ENCODE measurements around the gene CCNI2.
A peak's percentile ranks its signal among the peaks of the same experiment; 100 is the strongest.

Gene CCNI2

GRCh38 chr5:132772291-132773070 lies 25.3 kb downstream of the CCNI2 start:
- no peak overlapping the region for H3K4me3 ChIP-seq (ENCODE audit: low read length)
- TF ChIP-seq CTCF (conservative IDR thresholded peaks at IDR 0.05; ENCODE audit: low read length): no peak
- DNase-seq (ENCODE audit: low read depth): peak; percentile 41

- no peak for DNase-seq (ENCODE audit: low read depth)
- no peak for TF ChIP-seq CTCF (conservative IDR thresholded peaks at IDR 0.05; ENCODE audit: low read length)
- H3K4me3 ChIP-seq (ENCODE audit: low read length): no peak overlapping the region
These were observed 25.9 kb downstream of the CCNI2 start for GRCh38 chr5:132773114-132773513.

- no peak overlapping the region for H3K4me3 ChIP-seq (ENCODE audit: low read length)
These were observed 26.6 kb downstream of the CCNI2 start for GRCh38 chr5:132773601-132774355.

GRCh38 chr5:132774406-132774805 lies 27.2 kb downstream of the CCNI2 start:
- no peak for DNase-seq (ENCODE audit: low read depth)
- no peak overlapping the region for H3K4me3 ChIP-seq (ENCODE audit: low read length)
- TF ChIP-seq CTCF (conservative IDR thresholded peaks at IDR 0.05; ENCODE audit: low read length): no peak

More at GRCh38 chr5:132773601-132774355, 26.6 kb downstream of the CCNI2 start:
- DNase-seq (ENCODE audit: low read depth): no peak
- TF ChIP-seq CTCF (conservative IDR thresholded peaks at IDR 0.05; ENCODE audit: low read length): no peak

- no peak for DNase-seq (ENCODE audit: low read depth)
- no peak for TF ChIP-seq CTCF (conservative IDR thresholded peaks at IDR 0.05; ENCODE audit: low read length)
- no peak overlapping the region; the same call in 1 of the 2 replicates for H3K4me3 ChIP-seq (ENCODE audit: low read length)
These were observed 27.7 kb downstream of the CCNI2 start for GRCh38 chr5:132774896-132775295.

GRCh38 chr5:132775476-132775961 lies 28.3 kb downstream of the CCNI2 start:
- DNase-seq (ENCODE audit: low read depth): no peak
- peak overlapping the region; percentile 81 for H3K4me3 ChIP-seq (ENCODE audit: low read length)
- TF ChIP-seq CTCF (conservative IDR thresholded peaks at IDR 0.05; ENCODE audit: low read length): no peak

Measured in AG10803 (cell line).